B cell (primary cell): ENCODE measurements around the gene AQP11. TPM values are rescaled to one million over a fixed set of nuclear protein-coding genes. Genes with fewer than 3 reads are reported as not detected.

Experiments
- ATAC-seq: fragments of 200-7000 bp; cut with Tn5 transposase; one replicate; pipeline ENCODE4 v1.10.0; 2021; ENCODE audit warnings: low read depth, mild to moderate bottlenecking, moderate number of reproducible peaks, moderate library complexity
- CTCF ChIA-PET: fragments of 350-600 bp; sonication (Branson Sonifier 250); formaldehyde crosslinking; loops from one replicate; lab custom pipeline; 2021; ENCODE audit warnings: antibody characterized with exemption, inconsistent platforms; lab: Charles Lee
- POLR2A ChIA-PET: fragments of 350-600 bp; sonication (Branson Sonifier 250); formaldehyde crosslinking; loops from one replicate; lab custom pipeline; 2021; ENCODE audit warnings: antibody characterized with exemption; lab: Charles Lee
- DNase-seq: peaks from one replicate; pipeline ENCODE4 v3.0.0; 2013
- H2AFZ ChIP-seq: 2 replicates; pipeline ENCODE4 v1.6.1; 2012; ENCODE audit warnings: mild to moderate bottlenecking, low read depth, low read length; ENCODE audit not compliant: insufficient read depth, poor library complexity, severe bottlenecking
- H3K27ac ChIP-seq, 2 donors: 1 replicate in 1 of 2; 2 replicates in 1 of 2; pipeline ENCODE4 v1.5.1; 2012 to 2013; ENCODE audit warnings: low read length in 2 of 2, mild to moderate bottlenecking in 2 of 2, moderate library complexity in 1 of 2
- H3K27me3 ChIP-seq, 4 experiments: fragments of 200-600 bp in 1 of 4; sonication (generic) in 1 of 4; replicated peaks in 1 of 4; 1 replicate in 2 of 4; 2 replicates in 2 of 4; pipeline versions ENCODE4 v1.6.1 to v1.7.0; 2013 to 2016; ENCODE audit warnings: low read length in 3 of 4, mild to moderate bottlenecking in 2 of 4, mixed read lengths in 1 of 4, moderate library complexity in 1 of 4; ENCODE audit not compliant: insufficient read depth in 4 of 4, control insufficient read depth in 3 of 4; ENCODE audit errors: control extremely low read depth in 1 of 4
- H3K36me3 ChIP-seq, 2 experiments: replicated peaks in 1 of 2; 1 replicate in 1 of 2; 2 replicates in 1 of 2; pipeline versions ENCODE4 v1.6.1 to v1.7.1; 2013; ENCODE audit warnings: low read length in 1 of 2; ENCODE audit not compliant: insufficient read depth in 2 of 2, control insufficient read depth in 1 of 2; ENCODE audit errors: control extremely low read depth in 1 of 2, extremely low read depth in 1 of 2
- H3K4me1 ChIP-seq, 2 donors: fragments of 200-600 bp in 1 of 2; sonication (generic) in 1 of 2; 1 replicate in 1 of 2; 2 replicates in 1 of 2; pipeline versions ENCODE4 v1.5.1 to v1.6.1; 2013 to 2017; ENCODE audit warnings: low read length in 2 of 2; ENCODE audit not compliant: control insufficient read depth in 2 of 2, insufficient read depth in 2 of 2
- H3K4me2 ChIP-seq: replicated peaks from 2 replicates; pipeline ENCODE3; 2012; ENCODE audit warnings: mild to moderate bottlenecking, low read depth, low read length; ENCODE audit not compliant: poor library complexity, severe bottlenecking
- H3K4me3 ChIP-seq, 5 experiments: fragments of 200-600 bp in 1 of 5; sonication (generic) in 1 of 5; 1 replicate in 3 of 5; 2 replicates in 2 of 5; pipeline versions ENCODE4 v1.5.1 to v1.7.0; 2011 to 2016; ENCODE audit warnings: low read length in 4 of 5, mild to moderate bottlenecking in 4 of 5, low read depth in 2 of 5, control low read depth in 1 of 5, moderate library complexity in 1 of 5; ENCODE audit not compliant: insufficient read depth in 1 of 5; ENCODE audit errors: control extremely low read depth in 1 of 5, extremely low read depth in 1 of 5
- H3K79me2 ChIP-seq: fragments of 200-600 bp; sonication (generic); one replicate; pipeline ENCODE4 v1.6.0; 2016; ENCODE audit warnings: low read length; ENCODE audit not compliant: control insufficient read depth, insufficient read depth
- H3K9ac ChIP-seq: fragments of 200-600 bp; sonication (generic); 2 replicates; pipeline ENCODE4 v1.6.1; 2017; ENCODE audit warnings: mild to moderate bottlenecking, low read length, moderate library complexity
- H3K9me3 ChIP-seq, 3 donors: one replicate each; pipeline versions ENCODE4 v1.6.1 to v1.7.1; 2013; ENCODE audit warnings: low read length in 2 of 3; ENCODE audit not compliant: control insufficient read depth in 2 of 3, insufficient read depth in 1 of 3; ENCODE audit errors: control extremely low read depth in 1 of 3
- H4K20me1 ChIP-seq: 2 replicates; pipeline ENCODE4 v1.6.0; 2012; ENCODE audit warnings: mild to moderate bottlenecking, low read length; ENCODE audit not compliant: insufficient read depth, control insufficient read depth, poor library complexity, severe bottlenecking
- H3K27ac Mint-ChIP-seq: one replicate; pipeline ENCODE4 v1.8.0; 2021; ENCODE audit warnings: mixed read lengths
- H3K27me3 Mint-ChIP-seq: one replicate; pipeline ENCODE4 v1.8.0; 2021; ENCODE audit warnings: mixed read lengths
- H3K4me1 Mint-ChIP-seq: one replicate; pipeline ENCODE4 v1.8.0; 2021; ENCODE audit warnings: mixed read lengths
- H3K4me3 Mint-ChIP-seq: one replicate; pipeline ENCODE4 v1.8.0; 2021; ENCODE audit warnings: mixed read lengths
- H3K9me3 Mint-ChIP-seq: one replicate; pipeline ENCODE4 v1.8.0; 2022; ENCODE audit warnings: mixed read lengths; ENCODE audit not compliant: insufficient read depth
- CTCF ChIP-seq: fragments of 200-600 bp; IDR thresholded peaks from one replicate; pipeline ENCODE4 v1.8.0; 2022; ENCODE audit warnings: antibody characterized with exemption, mild to moderate bottlenecking
- EZH2 ChIP-seq: IDR thresholded peaks from 2 replicates; pipeline ENCODE4 v1.6.1; 2012; ENCODE audit warnings: borderline replicate concordance, low read depth, mild to moderate bottlenecking, moderate library complexity, low read length; ENCODE audit not compliant: insufficient read depth, poor library complexity, severe bottlenecking
- WGBS: methylation state at CpG from one replicate; pipeline ENCODE4 v1.1.5; 2013; ENCODE audit warnings: missing lambda C conversion rate; ENCODE audit not compliant: insufficient coverage; 5-methylcytosine and 5-hydroxymethylcytosine counted together
- intact Hi-C: fragments of 100-400 bp; cut with micrococcal nuclease; formaldehyde crosslinking; loops from one replicate; pipeline ENCODE4 v1.10.0; 2022
- polyA plus RNA-seq: library from polyadenylated mRNA; depleted of rRNA; stranded (reverse); fragments of >200 nt; gene quantifications from 2 replicates; pipeline ENCODE4 v1.2.3, GENCODE V29; 2012
- total RNA-seq, 2 donors: library from RNA; stranded (reverse); fragments of 120-200 nt in 1 of 2; gene quantifications; 1 replicate in 1 of 2; 2 replicates in 1 of 2; pipeline versions ENCODE4 v1.2.3 to v1.2.4, GENCODE V29; 2013 to 2022

AQP11 gene
- total and polyA plus RNA-seq, 2 donors (not counting 1 experiment from before 2014, with no cell fraction given): 0.19 to 0.47 TPM

- CTCF ChIA-PET: interaction anchor here (0.5 to 1.9 kb wide), 2 partner anchors 21 to 686 kb away, joined by 3 to 5 read pairs; no protein-coding TSS in a partner anchor
- 63% methylated on average over 2 of the region's 3 CpGs for WGBS
Measured at GRCh38 chr11:77568916-77569675, 20.7 kb upstream of the AQP11 start.

More at GRCh38 chr11:77568916-77569675, 20.7 kb upstream of the AQP11 start:
- no peaks in the 10 kb centered on the region for H3K4me1 Mint-ChIP-seq
- Histone ChIP-seq H3K4me1 (no peaks in the 10 kb centered on the region), H3K9ac (no peak overlapping the region), H3K9me3 (no peaks in the 10 kb centered on the region), H3K36me3 (no peaks in the 10 kb centered on the region), H3K4me2 (no peak overlapping the region), H3K4me3 (no peak overlapping the region), H2AFZ (no peak overlapping the region), H4K20me1 (no peaks in the 10 kb centered on the region), H3K27me3 (no peaks in the 10 kb centered on the region), H3K27ac (no peak overlapping the region), H3K79me2 (no peaks in the 10 kb centered on the region)
- H3K4me3 Mint-ChIP-seq: no peak overlapping the region
- DNase-seq: no peak
- intact Hi-C loops: no loop called here
- ATAC-seq: no peak
- H3K9me3 Mint-ChIP-seq: no peaks in the 10 kb centered on the region
- POLR2A ChIA-PET: no interaction called here
- H3K27me3 Mint-ChIP-seq: peaks cover 29% of the 10 kb centered on the region
- H3K27ac Mint-ChIP-seq: no peak overlapping the region
- TF ChIP-seq CTCF: no peak
- no peak for TF ChIP-seq EZH2
